Measurements from ENCODE around the gene ZDHHC6. TPM values are rescaled to one million over a fixed set of nuclear protein-coding genes. Genes with fewer than 3 reads are reported as not detected.
"Not testable (repeated sequence)": the region's sequence is repeated elsewhere in the genome, so short reads cannot be mapped to it uniquely, and the experiment has no call there.

The ZDHHC6 gene
- polyA plus RNA-seq, 3 donors = 34.0 to 39.2 (median 39.0) TPM

- H3K36me3 ChIP-seq (replicated peaks in 1 of 2; ENCODE audit: control insufficient read depth in 1 of 2, insufficient read depth in 2 of 2, low read length in 2 of 2) = peaks cover 0 to 4% of the 10 kb centered on the region in 2 donors
- H3K4me1 Mint-ChIP-seq = peaks cover 16% of the 10 kb centered on the region
- no peak overlapping the region for H3K4me3 ChIP-seq (replicated peaks in 1 of 3; ENCODE audit: low read depth in 2 of 3, low read length in 3 of 3)
- peaks cover 7% of the 10 kb centered on the region for H3K79me2 ChIP-seq (ENCODE audit: insufficient read depth, low read length)
- no peaks in the 10 kb centered on the region for H3K9me3 ChIP-seq (replicated peaks in 1 of 2; ENCODE audit: control insufficient read depth in 1 of 2, insufficient read depth in 1 of 2, low read length in 2 of 2)
- peak overlapping the region; percentile 81 to 92 for H3K27ac ChIP-seq (ENCODE audit: low read depth in 1 of 2, low read length in 2 of 2)
- intact Hi-C loops (cut with micrococcal nuclease) = loop anchor here in 1 of 2 donors (5.0 kb wide), 1 partner anchor 58 kb away; the partner anchor contains the start of genes VTI1A and ZDHHC6
- H3K27me3 Mint-ChIP-seq (ENCODE audit: low read depth in 3 of 3) = no peaks in the 10 kb centered on the region
- H3K9me3 Mint-ChIP-seq = no peaks in the 10 kb centered on the region
- H3K4me2 ChIP-seq (replicated peaks; ENCODE audit: extremely low read depth, low read length, poor library complexity, severe bottlenecking) = peak overlapping the region; percentile 20
- no peak for TF ChIP-seq CTCF (IDR thresholded peaks at IDR 0.05)
- no peak overlapping the region for H2AFZ ChIP-seq (ENCODE audit: insufficient read depth, low read depth, low read length, poor library complexity, severe bottlenecking)
- peak overlapping the region; percentile 50 for H3K9ac ChIP-seq (ENCODE audit: insufficient read depth, low read length, poor library complexity, severe bottlenecking)
- peak overlapping the region; percentile 93 to 99 (median 97) for H3K27ac Mint-ChIP-seq
- peak; percentile 89 to 99 (median 95) for DNase-seq
- H3K27me3 ChIP-seq (ENCODE audit: control insufficient read depth in 2 of 2, insufficient read depth in 2 of 2, low read length in 2 of 2) = no peaks in the 10 kb centered on the region
- peaks cover 3% of the 10 kb centered on the region for H4K20me1 ChIP-seq (ENCODE audit: insufficient read depth, low read length)
- WGBS (ENCODE audit: insufficient coverage) = no CpG with 5 or more reads among the region's 6 CpGs
- H3K36me3 Mint-ChIP-seq = peaks cover 17% of the 10 kb centered on the region in 2 donors
- H3K4me1 ChIP-seq (ENCODE audit: control insufficient read depth in 1 of 2, insufficient read depth in 2 of 2, low read length in 2 of 2) = peaks cover 10 to 11% of the 10 kb centered on the region in 2 donors
- peak overlapping the region in 1 of 2 donors; percentile 21 for H3K4me3 Mint-ChIP-seq
Measured at GRCh38 chr10:112389271-112389822, 57.4 kb downstream of the ZDHHC6 start.

GRCh38 chr10:112388548-112388947 lies 58.2 kb downstream of the ZDHHC6 start:
- peaks cover 19 to 25% of the 10 kb centered on the region in 2 donors for H3K36me3 Mint-ChIP-seq
- Histone ChIP-seq H4K20me1 (ENCODE audit: insufficient read depth, low read length) (peaks cover 3% of the 10 kb centered on the region), H3K4me1 (ENCODE audit: control insufficient read depth in 1 of 2, insufficient read depth in 2 of 2, low read length in 2 of 2) (peaks cover 10 to 11% of the 10 kb centered on the region in 2 donors), H3K36me3 (replicated peaks in 1 of 2; ENCODE audit: control insufficient read depth in 1 of 2, insufficient read depth in 2 of 2, low read length in 2 of 2) (no peaks in the 10 kb centered on the region), H3K9ac (ENCODE audit: insufficient read depth, low read length, poor library complexity, severe bottlenecking) (peak overlapping the region; percentile 30), H3K79me2 (ENCODE audit: insufficient read depth, low read length) (peaks cover 7% of the 10 kb centered on the region), H3K4me3 (replicated peaks in 1 of 3; ENCODE audit: low read depth in 2 of 3, low read length in 3 of 3) (no peak overlapping the region), H3K4me2 (replicated peaks; ENCODE audit: extremely low read depth, low read length, poor library complexity, severe bottlenecking) (no peak overlapping the region), H3K27me3 (ENCODE audit: control insufficient read depth in 2 of 2, insufficient read depth in 2 of 2, low read length in 2 of 2) (no peaks in the 10 kb centered on the region), H2AFZ (ENCODE audit: insufficient read depth, low read depth, low read length, poor library complexity, severe bottlenecking) (no peak overlapping the region), H3K9me3 (replicated peaks in 1 of 2; ENCODE audit: control insufficient read depth in 1 of 2, insufficient read depth in 1 of 2, low read length in 2 of 2) (no peaks in the 10 kb centered on the region), H3K27ac (ENCODE audit: low read depth in 1 of 2, low read length in 2 of 2) (peak overlapping the region in 1 of 2 donors; percentile 92)
- TF ChIP-seq CTCF (IDR thresholded peaks at IDR 0.05) = no peak
- peak overlapping the region; percentile 86 to 99 (median 97) for H3K27ac Mint-ChIP-seq
- H3K27me3 Mint-ChIP-seq (ENCODE audit: low read depth in 3 of 3) = no peaks in the 10 kb centered on the region
- peaks cover 16% of the 10 kb centered on the region for H3K4me1 Mint-ChIP-seq
- H3K9me3 Mint-ChIP-seq = no peaks in the 10 kb centered on the region
- DNase-seq = no peak
- intact Hi-C loops (cut with micrococcal nuclease) = loop anchor here in 1 of 2 donors (5.0 kb wide), 1 partner anchor 59 kb away; the partner anchor contains the start of genes VTI1A and ZDHHC6
- no CpG with 5 or more reads among the region's 2 CpGs for WGBS (ENCODE audit: insufficient coverage)
- no peak overlapping the region for H3K4me3 Mint-ChIP-seq

- H3K27ac ChIP-seq (ENCODE audit: low read depth in 1 of 2, low read length in 2 of 2) = peak overlapping the region in 1 of 2 donors; percentile 92
- H3K79me2 ChIP-seq (ENCODE audit: insufficient read depth, low read length); H3K4me2 ChIP-seq (replicated peaks; ENCODE audit: extremely low read depth, low read length, poor library complexity, severe bottlenecking); H3K4me3 ChIP-seq (replicated peaks in 1 of 3; ENCODE audit: low read depth in 2 of 3, low read length in 3 of 3); H3K27me3 ChIP-seq (ENCODE audit: control insufficient read depth in 2 of 2, insufficient read depth in 2 of 2, low read length in 2 of 2); H3K9ac ChIP-seq (ENCODE audit: insufficient read depth, low read length, poor library complexity, severe bottlenecking); H3K27me3 Mint-ChIP-seq (ENCODE audit: low read depth in 3 of 3); H2AFZ ChIP-seq (ENCODE audit: insufficient read depth, low read depth, low read length, poor library complexity, severe bottlenecking); H4K20me1 ChIP-seq (ENCODE audit: insufficient read depth, low read length); H3K9me3 Mint-ChIP-seq; DNase-seq; H3K36me3 ChIP-seq (replicated peaks in 1 of 2; ENCODE audit: control insufficient read depth in 1 of 2, insufficient read depth in 2 of 2, low read length in 2 of 2); H3K9me3 ChIP-seq (replicated peaks in 1 of 2; ENCODE audit: control insufficient read depth in 1 of 2, insufficient read depth in 1 of 2, low read length in 2 of 2); H3K4me3 Mint-ChIP-seq: not testable (repeated sequence)
- H3K4me1 ChIP-seq (ENCODE audit: control insufficient read depth in 1 of 2, insufficient read depth in 2 of 2, low read length in 2 of 2) = peaks cover 10 to 11% of the 10 kb centered on the region in 2 donors
- H3K36me3 Mint-ChIP-seq = peaks cover 22 to 25% of the 10 kb centered on the region in 2 donors
- peaks cover 16% of the 10 kb centered on the region for H3K4me1 Mint-ChIP-seq
- intact Hi-C loops (cut with micrococcal nuclease) = loop anchor here in 1 of 2 donors (5.0 kb wide), 1 partner anchor 59 kb away; the partner anchor contains the start of genes VTI1A and ZDHHC6
- WGBS (ENCODE audit: insufficient coverage) = 100% methylated on average over 2 of the region's 7 CpGs
- peak overlapping the region; percentile 86 to 99 (median 96) for H3K27ac Mint-ChIP-seq
Measured at GRCh38 chr10:112388056-112388455, 58.7 kb downstream of the ZDHHC6 start.

All from CD14-positive monocyte (primary cell).